WTC11 (cell line): ENCODE data around the gene GNG8. TPM values are rescaled to one million over a fixed set of nuclear protein-coding genes. Genes with fewer than 3 reads are reported as not detected.

Experiments used
- ATAC-seq: fragments of 200-7000 bp; cut with Tn5 transposase; 2 replicates; pipeline ENCODE4 v1.10.0; 2021; ENCODE audit warnings: mild to moderate bottlenecking, moderate library complexity
- CTCF ChIA-PET: fragments of 300-600 bp; sonication (Branson Sonifier 250); formaldehyde crosslinking; loops from one replicate; lab custom pipeline; 2021; ENCODE audit warnings: antibody characterized with exemption; lab: Charles Lee
- POLR2A ChIA-PET: fragments of 350-600 bp; sonication (Branson Sonifier 250); formaldehyde crosslinking; loops from one replicate; lab custom pipeline; 2021; ENCODE audit warnings: antibody characterized with exemption; lab: Charles Lee
- DNase-seq: peaks from one replicate; pipeline ENCODE4 v3.0.0; 2021; ENCODE audit warnings: low spot score
- H3K27ac Mint-ChIP-seq: 2 replicates; pipeline ENCODE4 v1.8.0; 2021; ENCODE audit warnings: mixed read lengths
- H3K27me3 Mint-ChIP-seq: 2 replicates; pipeline ENCODE4 v1.8.0; 2021; ENCODE audit warnings: low read depth, mild to moderate bottlenecking, moderate library complexity, mixed read lengths
- H3K36me3 Mint-ChIP-seq: 2 replicates; pipeline ENCODE4 v1.8.0; 2021; ENCODE audit warnings: mixed read lengths
- H3K4me1 Mint-ChIP-seq: 2 replicates; pipeline ENCODE4 v1.8.0; 2022; ENCODE audit warnings: mixed read lengths
- H3K4me3 Mint-ChIP-seq: 2 replicates; pipeline ENCODE4 v1.8.0; 2021; ENCODE audit warnings: mild to moderate bottlenecking, moderate library complexity, mixed read lengths
- H3K9me3 Mint-ChIP-seq: 2 replicates; pipeline ENCODE4 v1.8.0; 2021; ENCODE audit warnings: mixed read lengths
- AR ChIP-seq: fragments of 250-450 bp; sonication (Bioruptor Pico); IDR thresholded peaks from 2 replicates; pipeline ENCODE4 v1.9.0; 2021; ENCODE audit warnings: mild to moderate bottlenecking
- CTCF ChIP-seq: fragments of 200-600 bp; IDR thresholded peaks from 2 replicates; pipeline ENCODE4 v1.8.0; 2022; ENCODE audit warnings: antibody characterized with exemption
- GRHL2 ChIP-seq: fragments of 250-450 bp; sonication (Bioruptor Pico); IDR thresholded peaks from 2 replicates; pipeline ENCODE4 v1.8.0; 2022; ENCODE audit warnings: mild to moderate bottlenecking, moderate library complexity; ENCODE audit not compliant: insufficient replicate concordance, severe bottlenecking
- OVOL2 ChIP-seq: fragments of 250-450 bp; sonication (Bioruptor Pico); IDR thresholded peaks from 2 replicates; pipeline ENCODE4 v1.9.0; 2021; ENCODE audit warnings: mild to moderate bottlenecking, borderline replicate concordance
- RELA ChIP-seq: sonication (generic); formaldehyde crosslinking; IDR thresholded peaks from 2 replicates; pipeline ENCODE4 v1.8.1; 2022; ENCODE audit warnings: missing genetic modification reagents, mild to moderate bottlenecking, borderline replicate concordance
- RORB ChIP-seq: fragments of 250-450 bp; sonication (Bioruptor Pico); IDR thresholded peaks from 2 replicates; pipeline ENCODE4 v1.9.0; 2021; ENCODE audit warnings: mild to moderate bottlenecking
- ZNF219 ChIP-seq: sonication (generic); formaldehyde crosslinking; IDR thresholded peaks from 2 replicates; pipeline ENCODE4 v1.8.0; 2023; ENCODE audit warnings: missing genetic modification reagents, mild to moderate bottlenecking, borderline replicate concordance
- ZNF263 ChIP-seq: sonication (generic); formaldehyde crosslinking; IDR thresholded peaks from 2 replicates; pipeline ENCODE4 v1.8.1; 2022; ENCODE audit warnings: low read depth, mild to moderate bottlenecking, moderate library complexity, missing genetic modification reagents
- ZNF281 ChIP-seq: sonication (generic); formaldehyde crosslinking; IDR thresholded peaks from 2 replicates; pipeline ENCODE4 v1.8.0; 2023; ENCODE audit warnings: mild to moderate bottlenecking, missing genetic modification reagents
- ZNF423 ChIP-seq: fragments of 250-450 bp; sonication (Bioruptor Pico); IDR thresholded peaks from 2 replicates; pipeline ENCODE4 v2.1.2; 2022; ENCODE audit warnings: mild to moderate bottlenecking, moderate library complexity
- ZNF512 ChIP-seq: sonication (generic); formaldehyde crosslinking; IDR thresholded peaks from 2 replicates; pipeline ENCODE4 v1.8.1; 2022; ENCODE audit warnings: missing genetic modification reagents, borderline replicate concordance
- total RNA-seq: library from RNA; stranded (reverse); gene quantifications from 3 replicates; pipeline ENCODE4 v1.2.3, GENCODE V29; 2021
- TF ChIP-seq, protein P1 (sequence below): sonication (generic); formaldehyde crosslinking; IDR thresholded peaks from 2 replicates; pipeline ENCODE4 v1.8.1; 2023; ENCODE audit warnings: mild to moderate bottlenecking, missing genetic modification reagents
- TF ChIP-seq, protein P2 (sequence below): sonication (generic); formaldehyde crosslinking; IDR thresholded peaks from 2 replicates; pipeline ENCODE4 v1.8.0; 2022; ENCODE audit warnings: missing genetic modification reagents
- TF ChIP-seq, protein P3 (sequence below): sonication (generic); formaldehyde crosslinking; IDR thresholded peaks from 2 replicates; pipeline ENCODE4 v1.8.0; 2023; ENCODE audit warnings: missing genetic modification reagents
- TF ChIP-seq, protein P4 (sequence below): sonication (generic); formaldehyde crosslinking; IDR thresholded peaks from 2 replicates; pipeline ENCODE4 v1.8.1; 2022; ENCODE audit warnings: mild to moderate bottlenecking, moderate library complexity, missing genetic modification reagents
- TF ChIP-seq, protein P5 (sequence below): sonication (generic); formaldehyde crosslinking; conservative IDR thresholded peaks from 2 replicates; pipeline ENCODE4 v1.8.1; 2023; ENCODE audit warnings: mild to moderate bottlenecking, low read depth, missing genetic modification reagents, moderate library complexity

GNG8 gene
- total RNA-seq, 1 experiment from 2014 or later = not detected

DNA sequence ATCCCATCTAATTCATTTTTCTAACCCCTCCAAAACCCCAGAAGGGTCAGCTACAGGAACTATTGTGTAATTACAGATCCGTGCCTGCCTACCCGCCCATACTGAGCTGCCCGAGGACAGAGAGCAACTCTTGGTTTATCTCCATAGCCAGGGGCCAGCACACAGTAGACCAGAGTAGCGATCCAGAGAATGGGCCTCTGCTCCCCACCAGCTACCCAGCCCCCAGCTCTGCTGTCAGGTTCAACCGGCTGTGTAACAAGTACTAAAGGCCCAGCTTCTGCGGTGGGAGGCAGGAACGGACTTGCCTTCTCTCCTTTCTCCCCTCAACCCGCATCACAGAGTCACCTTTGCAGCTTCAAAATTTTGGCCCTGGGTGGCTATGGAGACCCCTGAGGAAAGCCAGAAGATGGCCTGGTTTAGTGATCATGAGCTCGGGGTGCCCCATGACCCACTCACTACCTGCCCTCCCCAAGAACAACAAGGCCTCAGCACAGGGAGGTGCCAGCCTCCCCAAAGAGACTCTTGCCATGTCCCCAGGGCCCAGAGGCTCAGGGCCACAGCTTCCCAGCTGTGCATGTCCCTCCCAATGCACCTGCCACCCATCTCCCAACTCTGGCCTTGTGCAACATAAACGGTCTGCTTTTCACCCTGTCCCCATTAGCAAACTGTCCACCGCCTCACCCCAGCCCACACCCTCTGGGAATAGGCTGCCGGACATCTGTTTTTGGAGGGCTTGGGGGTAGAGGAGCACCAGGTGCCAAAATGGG is 29.1 kb downstream of the GNG8 start:
- Mint-ChIP-seq H3K27ac (no peak overlapping the region), H3K9me3 (no peaks in the 10 kb centered on the region), H3K4me1 (peaks cover 23% of the 10 kb centered on the region), H3K27me3 (no peaks in the 10 kb centered on the region; the same call in 1 of the 2 replicates), H3K4me3 (no peak overlapping the region), H3K36me3 (peaks cover 35% of the 10 kb centered on the region)
- POLR2A ChIA-PET = no interaction called here
- peak; percentile 3 for DNase-seq
- no peak for ATAC-seq
- CTCF ChIA-PET = interaction anchor here (1.0 to 4.9 kb wide), 2 partner anchors 11 to 15 kb away, joined by 3 to 26 read pairs; no protein-coding TSS in a partner anchor
- TF ChIP-seq ZNF281 (CRISPR knock-in tag) (no peak), RORB (CRISPR knock-in tag) (no peak), ZNF219 (CRISPR knock-in tag) (no peak), AR (CRISPR knock-in tag) (no peak), RELA (CRISPR knock-in tag) (no peak), ZNF263 (CRISPR knock-in tag) (no peak), OVOL2 (no peak), ZNF512 (CRISPR knock-in tag) (no peak), ZNF423 (CRISPR knock-in tag) (no peak), CTCF (no peak), GRHL2 (CRISPR knock-in tag) (no peak)
- TF ChIP-seq, protein P1, sequence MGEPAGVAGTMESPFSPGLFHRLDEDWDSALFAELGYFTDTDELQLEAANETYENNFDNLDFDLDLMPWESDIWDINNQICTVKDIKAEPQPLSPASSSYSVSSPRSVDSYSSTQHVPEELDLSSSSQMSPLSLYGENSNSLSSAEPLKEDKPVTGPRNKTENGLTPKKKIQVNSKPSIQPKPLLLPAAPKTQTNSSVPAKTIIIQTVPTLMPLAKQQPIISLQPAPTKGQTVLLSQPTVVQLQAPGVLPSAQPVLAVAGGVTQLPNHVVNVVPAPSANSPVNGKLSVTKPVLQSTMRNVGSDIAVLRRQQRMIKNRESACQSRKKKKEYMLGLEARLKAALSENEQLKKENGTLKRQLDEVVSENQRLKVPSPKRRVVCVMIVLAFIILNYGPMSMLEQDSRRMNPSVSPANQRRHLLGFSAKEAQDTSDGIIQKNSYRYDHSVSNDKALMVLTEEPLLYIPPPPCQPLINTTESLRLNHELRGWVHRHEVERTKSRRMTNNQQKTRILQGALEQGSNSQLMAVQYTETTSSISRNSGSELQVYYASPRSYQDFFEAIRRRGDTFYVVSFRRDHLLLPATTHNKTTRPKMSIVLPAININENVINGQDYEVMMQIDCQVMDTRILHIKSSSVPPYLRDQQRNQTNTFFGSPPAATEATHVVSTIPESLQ (CRISPR knock-in tag) = no peak
- TF ChIP-seq, protein P2, sequence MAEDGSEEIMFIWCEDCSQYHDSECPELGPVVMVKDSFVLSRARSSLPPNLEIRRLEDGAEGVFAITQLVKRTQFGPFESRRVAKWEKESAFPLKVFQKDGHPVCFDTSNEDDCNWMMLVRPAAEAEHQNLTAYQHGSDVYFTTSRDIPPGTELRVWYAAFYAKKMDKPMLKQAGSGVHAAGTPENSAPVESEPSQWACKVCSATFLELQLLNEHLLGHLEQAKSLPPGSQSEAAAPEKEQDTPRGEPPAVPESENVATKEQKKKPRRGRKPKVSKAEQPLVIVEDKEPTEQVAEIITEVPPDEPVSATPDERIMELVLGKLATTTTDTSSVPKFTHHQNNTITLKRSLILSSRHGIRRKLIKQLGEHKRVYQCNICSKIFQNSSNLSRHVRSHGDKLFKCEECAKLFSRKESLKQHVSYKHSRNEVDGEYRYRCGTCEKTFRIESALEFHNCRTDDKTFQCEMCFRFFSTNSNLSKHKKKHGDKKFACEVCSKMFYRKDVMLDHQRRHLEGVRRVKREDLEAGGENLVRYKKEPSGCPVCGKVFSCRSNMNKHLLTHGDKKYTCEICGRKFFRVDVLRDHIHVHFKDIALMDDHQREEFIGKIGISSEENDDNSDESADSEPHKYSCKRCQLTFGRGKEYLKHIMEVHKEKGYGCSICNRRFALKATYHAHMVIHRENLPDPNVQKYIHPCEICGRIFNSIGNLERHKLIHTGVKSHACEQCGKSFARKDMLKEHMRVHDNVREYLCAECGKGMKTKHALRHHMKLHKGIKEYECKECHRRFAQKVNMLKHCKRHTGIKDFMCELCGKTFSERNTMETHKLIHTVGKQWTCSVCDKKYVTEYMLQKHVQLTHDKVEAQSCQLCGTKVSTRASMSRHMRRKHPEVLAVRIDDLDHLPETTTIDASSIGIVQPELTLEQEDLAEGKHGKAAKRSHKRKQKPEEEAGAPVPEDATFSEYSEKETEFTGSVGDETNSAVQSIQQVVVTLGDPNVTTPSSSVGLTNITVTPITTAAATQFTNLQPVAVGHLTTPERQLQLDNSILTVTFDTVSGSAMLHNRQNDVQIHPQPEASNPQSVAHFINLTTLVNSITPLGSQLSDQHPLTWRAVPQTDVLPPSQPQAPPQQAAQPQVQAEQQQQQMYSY (CRISPR knock-in tag) = no peak
- TF ChIP-seq, protein P3, sequence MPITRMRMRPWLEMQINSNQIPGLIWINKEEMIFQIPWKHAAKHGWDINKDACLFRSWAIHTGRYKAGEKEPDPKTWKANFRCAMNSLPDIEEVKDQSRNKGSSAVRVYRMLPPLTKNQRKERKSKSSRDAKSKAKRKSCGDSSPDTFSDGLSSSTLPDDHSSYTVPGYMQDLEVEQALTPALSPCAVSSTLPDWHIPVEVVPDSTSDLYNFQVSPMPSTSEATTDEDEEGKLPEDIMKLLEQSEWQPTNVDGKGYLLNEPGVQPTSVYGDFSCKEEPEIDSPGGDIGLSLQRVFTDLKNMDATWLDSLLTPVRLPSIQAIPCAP (CRISPR knock-in tag) = no peak
- TF ChIP-seq, protein P4, sequence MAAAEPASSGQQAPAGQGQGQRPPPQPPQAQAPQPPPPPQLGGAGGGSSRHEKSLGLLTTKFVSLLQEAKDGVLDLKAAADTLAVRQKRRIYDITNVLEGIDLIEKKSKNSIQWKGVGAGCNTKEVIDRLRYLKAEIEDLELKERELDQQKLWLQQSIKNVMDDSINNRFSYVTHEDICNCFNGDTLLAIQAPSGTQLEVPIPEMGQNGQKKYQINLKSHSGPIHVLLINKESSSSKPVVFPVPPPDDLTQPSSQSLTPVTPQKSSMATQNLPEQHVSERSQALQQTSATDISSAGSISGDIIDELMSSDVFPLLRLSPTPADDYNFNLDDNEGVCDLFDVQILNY (CRISPR knock-in tag) = no peak
- TF ChIP-seq, protein P5, sequence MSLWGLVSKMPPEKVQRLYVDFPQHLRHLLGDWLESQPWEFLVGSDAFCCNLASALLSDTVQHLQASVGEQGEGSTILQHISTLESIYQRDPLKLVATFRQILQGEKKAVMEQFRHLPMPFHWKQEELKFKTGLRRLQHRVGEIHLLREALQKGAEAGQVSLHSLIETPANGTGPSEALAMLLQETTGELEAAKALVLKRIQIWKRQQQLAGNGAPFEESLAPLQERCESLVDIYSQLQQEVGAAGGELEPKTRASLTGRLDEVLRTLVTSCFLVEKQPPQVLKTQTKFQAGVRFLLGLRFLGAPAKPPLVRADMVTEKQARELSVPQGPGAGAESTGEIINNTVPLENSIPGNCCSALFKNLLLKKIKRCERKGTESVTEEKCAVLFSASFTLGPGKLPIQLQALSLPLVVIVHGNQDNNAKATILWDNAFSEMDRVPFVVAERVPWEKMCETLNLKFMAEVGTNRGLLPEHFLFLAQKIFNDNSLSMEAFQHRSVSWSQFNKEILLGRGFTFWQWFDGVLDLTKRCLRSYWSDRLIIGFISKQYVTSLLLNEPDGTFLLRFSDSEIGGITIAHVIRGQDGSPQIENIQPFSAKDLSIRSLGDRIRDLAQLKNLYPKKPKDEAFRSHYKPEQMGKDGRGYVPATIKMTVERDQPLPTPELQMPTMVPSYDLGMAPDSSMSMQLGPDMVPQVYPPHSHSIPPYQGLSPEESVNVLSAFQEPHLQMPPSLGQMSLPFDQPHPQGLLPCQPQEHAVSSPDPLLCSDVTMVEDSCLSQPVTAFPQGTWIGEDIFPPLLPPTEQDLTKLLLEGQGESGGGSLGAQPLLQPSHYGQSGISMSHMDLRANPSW (CRISPR knock-in tag) = no peak
